PC-9 (cell line): ENCODE results near the gene KCNC1.

Experiments used
- CTCF ChIP-seq: fragments of 200-600 bp; sonication (generic); conservative IDR thresholded peaks from 2 replicates; pipeline ENCODE4 v1.6.1; 2017; ENCODE audit warnings: mixed run types, antibody characterized with exemption, mild to moderate bottlenecking, moderate library complexity
- EZH2 ChIP-seq: fragments of 200-600 bp; sonication (generic); IDR thresholded peaks from 2 replicates; pipeline ENCODE4 v1.8.0; 2017; ENCODE audit warnings: antibody characterized with exemption, low read depth

DNA sequence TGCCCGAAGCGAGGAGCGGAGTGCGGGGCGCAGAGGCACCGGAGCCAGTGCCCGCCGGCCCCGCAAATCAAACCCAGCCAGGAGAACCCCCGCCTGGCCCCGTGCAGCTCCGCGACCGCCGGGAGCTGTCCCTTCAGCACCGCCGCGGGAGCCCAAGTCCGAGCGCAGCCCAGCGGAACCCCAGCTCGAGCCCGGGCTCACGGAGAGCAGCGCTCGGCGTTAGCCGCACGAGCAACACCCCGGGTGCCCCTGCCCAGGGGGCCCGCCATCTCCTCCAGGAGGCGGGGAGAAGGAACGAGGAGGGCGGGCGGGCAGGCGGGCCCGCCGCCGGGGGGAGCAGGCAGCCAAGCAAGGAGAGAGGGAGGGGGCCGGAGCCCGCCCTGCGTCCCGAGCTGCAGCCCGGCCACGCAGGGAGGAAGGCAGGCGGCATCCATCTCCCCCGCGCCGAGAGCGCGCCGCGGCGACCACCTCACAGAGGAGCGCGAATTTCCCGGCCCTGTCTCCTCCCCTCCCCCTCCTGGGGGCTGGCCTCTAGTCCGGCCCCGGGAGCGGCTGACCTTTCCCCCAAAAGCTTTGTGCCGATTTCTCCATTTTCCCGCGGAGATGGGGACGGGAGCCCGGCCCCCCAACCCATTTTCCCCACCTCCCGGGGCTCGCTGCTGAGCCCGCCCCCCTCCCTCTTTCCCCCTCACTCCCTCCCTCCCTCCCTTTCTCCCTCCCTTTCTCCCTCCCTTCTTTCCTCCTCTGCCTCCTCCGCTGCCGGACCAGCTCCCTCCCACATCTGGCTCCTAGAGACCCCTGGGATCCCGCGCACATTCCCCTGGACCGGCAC lies 621 bp downstream of the KCNC1 start:
- TF ChIP-seq EZH2: no peak
- TF ChIP-seq CTCF: no peak
